GM12801 (cell line): ENCODE data around the gene LGMN.

ENCODE experiments used
- CTCF ChIP-seq: IDR thresholded peaks from one replicate; pipeline ENCODE4 v1.5.1; 2011; ENCODE audit warnings: control low read depth; ENCODE audit not compliant: insufficient read length; ENCODE audit errors: extremely low read depth

Gene LGMN

GRCh38 chr14:92724516-92725340 lies 23.7 kb downstream of the LGMN start:
- TF ChIP-seq CTCF: no peak

- no peak for TF ChIP-seq CTCF
Observed at GRCh38 chr14:92719890-92720323, 28.5 kb downstream of the LGMN start.

- no peak for TF ChIP-seq CTCF
Observed at GRCh38 chr14:92719421-92719820, 29.0 kb downstream of the LGMN start.

DNA sequence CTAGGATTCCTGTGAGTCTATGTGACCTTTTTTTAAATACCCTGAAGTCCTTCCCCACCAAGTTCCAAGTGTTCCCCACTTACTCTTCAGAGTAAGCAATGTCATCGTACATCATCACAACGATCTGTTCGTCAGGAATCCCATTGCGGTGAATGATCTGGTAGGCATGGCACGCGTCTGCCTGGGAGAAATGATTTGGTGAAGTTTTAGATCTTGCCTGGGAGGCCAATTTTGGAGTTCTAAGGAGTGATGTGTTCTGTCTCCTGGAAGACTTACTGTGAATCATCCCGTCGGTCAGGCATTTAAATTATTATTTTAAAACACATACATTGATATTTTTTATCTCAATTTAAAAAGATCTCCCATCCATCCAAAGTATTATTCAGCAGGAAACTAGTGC lies 29.8 kb downstream of the LGMN start:
- TF ChIP-seq CTCF: no peak

- no peak for TF ChIP-seq CTCF
Observed at GRCh38 chr14:92717571-92718042, 30.8 kb downstream of the LGMN start.

DNA sequence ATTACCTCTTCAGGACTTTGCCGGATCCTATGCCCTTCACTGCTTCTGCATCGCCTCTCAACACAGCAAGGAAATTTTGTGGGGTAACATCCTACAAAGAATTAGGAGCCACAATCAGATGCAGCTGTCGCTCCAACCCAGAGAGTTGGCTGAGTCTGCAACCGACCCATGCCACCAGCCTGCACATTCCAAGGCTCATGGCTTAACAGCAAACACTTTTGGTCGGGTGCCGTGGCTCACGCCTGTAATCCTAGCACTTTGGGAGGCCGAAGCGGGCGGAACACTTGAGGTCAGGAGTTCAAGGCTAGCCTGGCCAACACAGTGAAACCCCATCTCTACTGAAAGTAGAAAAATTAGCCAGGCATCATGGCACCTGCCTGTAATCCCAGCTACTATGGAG lies 32.3 kb downstream of the LGMN start:
- TF ChIP-seq CTCF: no peak

DNA sequence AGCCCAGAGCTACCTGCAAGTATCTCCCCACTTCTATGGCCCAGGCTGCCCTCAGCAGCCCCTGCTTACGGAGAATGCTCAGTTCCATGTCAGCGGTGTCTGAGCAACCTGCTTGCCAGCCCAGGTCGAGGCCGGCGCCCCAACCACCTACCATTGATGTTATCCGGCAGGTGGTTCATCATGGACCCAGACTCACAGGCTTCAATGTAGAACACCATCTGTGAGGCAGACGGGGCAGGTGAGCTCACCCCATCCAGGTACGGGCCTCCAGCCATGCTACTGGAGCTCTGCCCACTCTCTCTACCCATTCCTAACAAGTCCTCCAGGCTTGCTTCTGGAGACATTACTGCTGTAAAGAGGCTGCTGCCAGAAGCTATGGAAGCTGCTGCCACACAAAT lies 35.8 kb downstream of the LGMN start:
- TF ChIP-seq CTCF: no peak
